Stimulated activated CD4-positive, alpha-beta T cell treated with anti-CD3 and anti-CD28 coated beads, Interleukin-4, amount 100 ng/mL, for 1 hour (primary cell): ENCODE results near the gene RIPK4.
"Not testable (repeated sequence)": the region's sequence is repeated elsewhere in the genome, so short reads cannot be mapped to it uniquely, and the experiment has no call there.

ENCODE experiments used
- DNase-seq: peaks from one replicate; pipeline ENCODE4 v3.0.0-alpha.2; 2020

Gene RIPK4

GRCh38 chr21:41712730-41713129, 54.1 kb downstream of the RIPK4 start:
- no peak for DNase-seq

GRCh38 chr21:41712201-41712600, 54.7 kb downstream of the RIPK4 start:
- no peak for DNase-seq

GRCh38 chr21:41711416-41712007, 55.3 kb downstream of the RIPK4 start:
- no peak for DNase-seq

- no peak for DNase-seq
These were observed 56.1 kb downstream of the RIPK4 start for GRCh38 chr21:41710823-41711160.

GRCh38 chr21:41709965-41710822, 56.7 kb downstream of the RIPK4 start:
- no peak for DNase-seq

GRCh38 chr21:41709166-41709565, 57.7 kb downstream of the RIPK4 start:
- DNase-seq, result no peak

GRCh38 chr21:41707960-41708330, 58.9 kb downstream of the RIPK4 start:
- DNase-seq, result no peak

GRCh38 chr21:41707231-41707959, 59.5 kb downstream of the RIPK4 start:
- no peak for DNase-seq

- DNase-seq, result no peak
These were observed 60.2 kb downstream of the RIPK4 start for GRCh38 chr21:41706678-41707077.

GRCh38 chr21:41706263-41706639, 60.6 kb downstream of the RIPK4 start:
- DNase-seq, result no peak

- DNase-seq, result no peak
These were observed 61.1 kb downstream of the RIPK4 start for GRCh38 chr21:41705546-41706262.

- no peak for DNase-seq
These were observed 62.9 kb downstream of the RIPK4 start for GRCh38 chr21:41703857-41704501.

GRCh38 chr21:41701749-41702148, 65.1 kb downstream of the RIPK4 start:
- no peak for DNase-seq

- DNase-seq, result no peak
These were observed 67.5 kb downstream of the RIPK4 start for GRCh38 chr21:41699311-41699710.

GRCh38 chr21:41698071-41698470, 68.8 kb downstream of the RIPK4 start:
- DNase-seq, result no peak

GRCh38 chr21:41695513-41695912, 71.3 kb downstream of the RIPK4 start:
- no peak for DNase-seq

GRCh38 chr21:41694042-41694441, 72.8 kb downstream of the RIPK4 start:
- DNase-seq, result not testable (repeated sequence)

- DNase-seq, result no peak
These were observed 74.7 kb downstream of the RIPK4 start for GRCh38 chr21:41692185-41692565.

- DNase-seq, result no peak
These were observed 75.4 kb downstream of the RIPK4 start for GRCh38 chr21:41691205-41692184.
